ENCODE data around the gene RIPK4. TPM values are rescaled to one million over a fixed set of nuclear protein-coding genes. Genes with fewer than 3 reads are reported as not detected.

Gene RIPK4
- total RNA-seq, 1 donor from 2014 or later = 2.9 TPM

DNA sequence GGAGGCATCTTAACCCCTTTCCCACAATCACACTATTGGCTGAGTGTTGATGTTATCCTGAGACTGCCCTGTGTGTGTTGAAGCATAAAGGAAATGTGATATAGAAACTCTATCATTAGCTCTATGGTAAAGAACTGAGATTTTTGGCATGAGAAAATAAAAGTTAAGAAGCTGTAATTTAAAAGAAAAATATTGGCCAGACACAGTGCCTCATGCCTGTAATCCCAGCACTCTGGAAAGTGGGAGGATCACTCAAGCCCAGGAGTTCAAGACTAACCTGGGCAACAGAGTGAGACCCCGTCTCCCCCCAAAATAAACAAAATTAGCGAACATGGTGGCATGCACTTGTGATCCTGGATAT, 14.2 kb upstream of the RIPK4 start:
- no peak for DNase-seq
- Mint-ChIP-seq H3K4me1 (ENCODE audit: low read depth, unreplicated experiment) (peaks cover 6% of the 10 kb centered on the region), H3K27me3 (ENCODE audit: unreplicated experiment) (peaks cover 4% of the 10 kb centered on the region), H3K27ac (ENCODE audit: unreplicated experiment) (no peak overlapping the region), H3K36me3 (ENCODE audit: unreplicated experiment) (no peaks in the 10 kb centered on the region), H3K4me3 (ENCODE audit: unreplicated experiment) (no peak overlapping the region), H3K9me3 (ENCODE audit: unreplicated experiment) (no peaks in the 10 kb centered on the region)
- TF ChIP-seq, protein P1, sequence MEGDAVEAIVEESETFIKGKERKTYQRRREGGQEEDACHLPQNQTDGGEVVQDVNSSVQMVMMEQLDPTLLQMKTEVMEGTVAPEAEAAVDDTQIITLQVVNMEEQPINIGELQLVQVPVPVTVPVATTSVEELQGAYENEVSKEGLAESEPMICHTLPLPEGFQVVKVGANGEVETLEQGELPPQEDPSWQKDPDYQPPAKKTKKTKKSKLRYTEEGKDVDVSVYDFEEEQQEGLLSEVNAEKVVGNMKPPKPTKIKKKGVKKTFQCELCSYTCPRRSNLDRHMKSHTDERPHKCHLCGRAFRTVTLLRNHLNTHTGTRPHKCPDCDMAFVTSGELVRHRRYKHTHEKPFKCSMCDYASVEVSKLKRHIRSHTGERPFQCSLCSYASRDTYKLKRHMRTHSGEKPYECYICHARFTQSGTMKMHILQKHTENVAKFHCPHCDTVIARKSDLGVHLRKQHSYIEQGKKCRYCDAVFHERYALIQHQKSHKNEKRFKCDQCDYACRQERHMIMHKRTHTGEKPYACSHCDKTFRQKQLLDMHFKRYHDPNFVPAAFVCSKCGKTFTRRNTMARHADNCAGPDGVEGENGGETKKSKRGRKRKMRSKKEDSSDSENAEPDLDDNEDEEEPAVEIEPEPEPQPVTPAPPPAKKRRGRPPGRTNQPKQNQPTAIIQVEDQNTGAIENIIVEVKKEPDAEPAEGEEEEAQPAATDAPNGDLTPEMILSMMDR (IDR thresholded peaks at IDR 0.05; ENCODE audit: partially characterized antibody, unreplicated experiment) = no peak

GRCh38 chr21:41780337-41781049, 13.6 kb upstream of the RIPK4 start:
- peaks cover 6% of the 10 kb centered on the region for H3K27me3 Mint-ChIP-seq (ENCODE audit: unreplicated experiment)
- H3K9me3 Mint-ChIP-seq (ENCODE audit: unreplicated experiment) = no peaks in the 10 kb centered on the region
- DNase-seq = no peak
- peaks cover 6% of the 10 kb centered on the region for H3K4me1 Mint-ChIP-seq (ENCODE audit: low read depth, unreplicated experiment)
- H3K27ac Mint-ChIP-seq (ENCODE audit: unreplicated experiment) = no peak overlapping the region
- H3K4me3 Mint-ChIP-seq (ENCODE audit: unreplicated experiment) = no peak overlapping the region
- TF ChIP-seq, protein P1 (IDR thresholded peaks at IDR 0.05; ENCODE audit: partially characterized antibody, unreplicated experiment) = no peak
- no peaks in the 10 kb centered on the region for H3K36me3 Mint-ChIP-seq (ENCODE audit: unreplicated experiment)

- Mint-ChIP-seq H3K27me3 (ENCODE audit: unreplicated experiment) (peaks cover 7% of the 10 kb centered on the region), H3K9me3 (ENCODE audit: unreplicated experiment) (no peaks in the 10 kb centered on the region), H3K27ac (ENCODE audit: unreplicated experiment) (no peak overlapping the region), H3K4me1 (ENCODE audit: low read depth, unreplicated experiment) (peaks cover 6% of the 10 kb centered on the region), H3K36me3 (ENCODE audit: unreplicated experiment) (peaks cover 2% of the 10 kb centered on the region), H3K4me3 (ENCODE audit: unreplicated experiment) (no peak overlapping the region)
- DNase-seq = no peak
- TF ChIP-seq, protein P1 (IDR thresholded peaks at IDR 0.05; ENCODE audit: partially characterized antibody, unreplicated experiment) = no peak
Observed at GRCh38 chr21:41779659-41780058, 12.8 kb upstream of the RIPK4 start.

DNA sequence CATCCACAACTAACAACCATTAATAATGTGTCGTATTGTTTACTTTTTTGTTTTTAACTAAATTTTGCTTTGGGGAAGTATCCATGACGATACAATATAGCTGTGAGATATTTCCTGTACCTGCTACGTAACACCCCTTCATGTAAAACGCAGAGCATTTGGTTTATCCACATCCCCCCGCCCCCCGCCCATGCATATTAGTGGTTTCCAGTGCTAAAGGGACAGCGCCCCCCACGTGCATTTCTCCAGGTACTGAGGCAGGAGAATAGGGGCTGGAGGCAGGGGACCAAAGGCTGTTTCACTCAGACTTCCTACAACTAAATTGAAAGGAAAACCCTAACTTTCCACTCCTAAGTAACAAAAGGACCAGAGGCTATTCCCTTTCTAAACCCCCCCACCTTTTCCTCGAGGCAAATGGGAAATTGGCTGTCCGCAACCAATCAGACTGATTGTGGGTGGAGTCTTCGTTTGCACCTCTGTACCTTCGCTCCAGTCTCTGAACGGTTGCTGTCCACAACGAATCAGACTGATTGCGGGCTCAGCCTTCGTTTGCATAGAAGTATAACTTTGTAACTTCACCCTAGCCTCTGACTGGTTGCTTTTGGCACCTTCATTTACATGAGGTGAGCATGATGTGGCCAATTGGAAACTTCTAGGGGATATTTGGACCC, 12.2 kb upstream of the RIPK4 start:
- Mint-ChIP-seq H3K4me3 (ENCODE audit: unreplicated experiment) (no peak overlapping the region), H3K9me3 (ENCODE audit: unreplicated experiment) (no peaks in the 10 kb centered on the region), H3K4me1 (ENCODE audit: low read depth, unreplicated experiment) (peaks cover 6% of the 10 kb centered on the region), H3K27me3 (ENCODE audit: unreplicated experiment) (peaks cover 7% of the 10 kb centered on the region), H3K27ac (ENCODE audit: unreplicated experiment) (no peak overlapping the region), H3K36me3 (ENCODE audit: unreplicated experiment) (peaks cover 4% of the 10 kb centered on the region)
- no peak for DNase-seq
- TF ChIP-seq, protein P1 (IDR thresholded peaks at IDR 0.05; ENCODE audit: partially characterized antibody, unreplicated experiment) = no peak

Measured in glutamatergic neuron (in vitro differentiated cells).